ENCODE measurements around the gene MRPL4. TPM values are rescaled to one million over a fixed set of nuclear protein-coding genes. Genes with fewer than 3 reads are reported as not detected.

The MRPL4 gene
- total RNA-seq, 1 experiment from 2014 or later = 99.3 TPM

GRCh38 chr19:10243606-10244005 is 8.4 kb upstream of the MRPL4 start:
- no peak overlapping the region for H2BK15ac ChIP-seq (ENCODE audit: low read depth, low read length)
- no peak overlapping the region for H2BK120ac ChIP-seq (ENCODE audit: low read depth, low read length, poor library complexity, severe bottlenecking)
- no peak overlapping the region for H3K56ac ChIP-seq (ENCODE audit: insufficient read length, low read depth, low read length)
- no peaks in the 10 kb centered on the region for H3K79me1 ChIP-seq (ENCODE audit: insufficient read depth, low read depth, low read length, poor library complexity, severe bottlenecking)
- H3K36me3 Mint-ChIP-seq (ENCODE audit: insufficient read depth in 1 of 3, low read depth in 3 of 3) = no peaks in the 10 kb centered on the region
- H3K9me3 Mint-ChIP-seq = no peaks in the 10 kb centered on the region; a peak in 1 of 5 replicates
- no peak overlapping the region for H2BK12ac ChIP-seq (ENCODE audit: insufficient read length, low read depth, low read length)
- no peak overlapping the region for H4K91ac ChIP-seq (ENCODE audit: insufficient read length, low read depth, low read length)
- H3T11ph ChIP-seq (ENCODE audit: low read length) = no peak overlapping the region
- no peaks in the 10 kb centered on the region for H3K79me2 ChIP-seq (ENCODE audit: insufficient read depth, low read length)
- no peak overlapping the region for H2AFZ ChIP-seq (ENCODE audit: low read length)
- no peak overlapping the region for H3K9ac ChIP-seq (ENCODE audit: extremely low read depth, insufficient read length, low read length)
- no peaks in the 10 kb centered on the region for H3K9me3 ChIP-seq (ENCODE audit: control insufficient read depth, low read depth, low read length)
- peak overlapping the region in 1 of 3 experiments; percentile 65; a peak in 1 of 7 replicates for H3K27ac Mint-ChIP-seq
- TF ChIP-seq CTCF (conservative IDR thresholded peaks at IDR 0.05) = no peak
- no peak overlapping the region for H3K18ac ChIP-seq (ENCODE audit: insufficient read length, low read depth, low read length)
- no peaks in the 10 kb centered on the region; the same call in 1 of the 2 replicates for H3K27me3 Mint-ChIP-seq (ENCODE audit: low read depth)
- no peak overlapping the region for H3K14ac ChIP-seq (ENCODE audit: insufficient read depth, low read length)
- no peaks in the 10 kb centered on the region for H3K4me1 ChIP-seq (ENCODE audit: insufficient read depth, low read length)
- H2AK5ac ChIP-seq (ENCODE audit: insufficient read length, low read length) = no peak overlapping the region
- no peak overlapping the region for H3K4me2 ChIP-seq (ENCODE audit: insufficient read depth, insufficient read length, low read length)
- H3K4me3 Mint-ChIP-seq = no peak overlapping the region
- no peak overlapping the region for H2BK20ac ChIP-seq (ENCODE audit: low read depth, low read length, poor library complexity, severe bottlenecking)
- no peaks in the 10 kb centered on the region for H3K27me3 ChIP-seq (ENCODE audit: insufficient read depth, low read length)
- no CpG with 5 or more reads among the region's 7 CpGs for WGBS (ENCODE audit: extremely low coverage, insufficient read length, low lambda C conversion rate)
- H3K4ac ChIP-seq (ENCODE audit: low read depth, low read length) = no peak overlapping the region
- no peaks in the 10 kb centered on the region for H4K20me1 ChIP-seq (ENCODE audit: control insufficient read depth, insufficient read depth, insufficient read length)
- H3K4me1 Mint-ChIP-seq = peaks cover 0 to 4% of the 10 kb centered on the region in 2 experiments; a peak in 1 of 4 replicates
- H3K23me2 ChIP-seq (ENCODE audit: insufficient read length, low read depth, low read length, poor library complexity, severe bottlenecking) = no peaks in the 10 kb centered on the region
- no peak overlapping the region for H4K8ac ChIP-seq (replicated peaks; ENCODE audit: insufficient read length, low read depth, low read length)
- DNase-seq = no peak
- H2BK5ac ChIP-seq (ENCODE audit: insufficient read length, low read length) = no peak overlapping the region
- H4K5ac ChIP-seq (ENCODE audit: insufficient read length, low read depth, low read length) = no peak overlapping the region
- H3K27ac ChIP-seq (ENCODE audit: insufficient read length, low read depth, low read length) = no peak overlapping the region
- H3K23ac ChIP-seq (ENCODE audit: insufficient read length, low read depth, low read length) = no peak overlapping the region

Measured in H9 (cell line).